Karpas-422 (cell line): ENCODE measurements around the gene ST6GAL1. TPM values are rescaled to one million over a fixed set of nuclear protein-coding genes. Genes with fewer than 3 reads are reported as not detected.
A peak's percentile ranks its signal among the peaks of the same experiment; 100 is the strongest.
"Not testable (repeated sequence)": the region's sequence is repeated elsewhere in the genome, so short reads cannot be mapped to it uniquely, and the experiment has no call there.

Experiments
- DNase-seq: peaks from one replicate; pipeline ENCODE4 v3.0.0-alpha.2; 2015
- H2AFZ ChIP-seq: fragments of 200-600 bp; sonication (generic); 2 replicates; pipeline ENCODE4 v1.6.1; 2014; ENCODE audit warnings: antibody characterized with exemption, low read length, mixed read lengths
- H3K27ac ChIP-seq: fragments of 200-600 bp; sonication (generic); 2 replicates; pipeline ENCODE4 v1.5.1; 2014; ENCODE audit warnings: mild to moderate bottlenecking, low read length, moderate library complexity
- H3K27me3 ChIP-seq: fragments of 200-600 bp; sonication (generic); 2 replicates; pipeline ENCODE4 v1.6.1; 2014; ENCODE audit warnings: low read length, mixed read lengths
- H3K36me3 ChIP-seq: fragments of 200-600 bp; sonication (generic); 2 replicates; pipeline ENCODE4 v1.6.1; 2014; ENCODE audit warnings: low read length, mixed read lengths; ENCODE audit not compliant: insufficient read depth
- H3K4me1 ChIP-seq: fragments of 200-600 bp; sonication (generic); 2 replicates; pipeline ENCODE4 v1.6.1; 2014; ENCODE audit warnings: mild to moderate bottlenecking, low read length, mixed read lengths
- H3K4me2 ChIP-seq: fragments of 200-600 bp; sonication (generic); 2 replicates; pipeline ENCODE4 v1.6.1; 2014; ENCODE audit warnings: low read length, low read depth, mild to moderate bottlenecking; ENCODE audit not compliant: poor library complexity, severe bottlenecking
- H3K4me3 ChIP-seq: fragments of 200-600 bp; sonication (generic); 2 replicates; pipeline ENCODE4 v1.5.1; 2014; ENCODE audit warnings: mild to moderate bottlenecking, antibody characterized with exemption, low read length, mixed read lengths
- H3K79me2 ChIP-seq: fragments of 200-600 bp; sonication (generic); 2 replicates; pipeline ENCODE4 v1.6.1; 2014; ENCODE audit warnings: mild to moderate bottlenecking, low read length, mixed read lengths
- H3K9ac ChIP-seq: fragments of 200-600 bp; sonication (generic); 2 replicates; pipeline ENCODE4 v1.6.0; 2014; ENCODE audit warnings: low read length
- H3K9me2 ChIP-seq: fragments of 200-600 bp; sonication (generic), shearing (Covaris generic); replicated peaks from 2 replicates; pipeline ENCODE4 v1.6.0; 2014; ENCODE audit warnings: mild to moderate bottlenecking, low read length, moderate library complexity; ENCODE audit not compliant: insufficient read depth
- H3K9me3 ChIP-seq: fragments of 300-700, 200-600 bp; sonication (generic); 2 replicates; pipeline ENCODE4 v1.6.1; 2014; ENCODE audit warnings: low read length, mixed read lengths
- H4K20me1 ChIP-seq: fragments of 200-600 bp; sonication (generic); 2 replicates; pipeline ENCODE4 v1.6.1; 2014; ENCODE audit warnings: mild to moderate bottlenecking, antibody characterized with exemption, low read length, low read depth; ENCODE audit not compliant: insufficient read depth
- total RNA-seq: library from RNA; depleted of rRNA; stranded (reverse); fragments of >200 nt; shearing (Covaris generic); gene quantifications from 2 replicates; pipeline ENCODE4 v1.2.3, GENCODE V29; 2014; ENCODE audit warnings: low replicate concordance

The ST6GAL1 gene
- total RNA-seq, 1 experiment from 2014 or later = 416 TPM

- DNase-seq = no peak
- Histone ChIP-seq H3K9ac (no peak overlapping the region), H3K27me3 (0 out of 2 replicates have a peak, but pooled peaks cover 3% of the 10 kb centered on the region), H3K27ac (no peak overlapping the region), H3K36me3 (no peaks in the 10 kb centered on the region), H3K4me2 (peak overlapping the region; percentile 28), H3K4me1 (peaks cover 10% of the 10 kb centered on the region), H4K20me1 (no peaks in the 10 kb centered on the region), H3K79me2 (no peaks in the 10 kb centered on the region), H2AFZ (peak overlapping the region; percentile 21; the same call in 1 of the 2 replicates), H3K9me3 (no peaks in the 10 kb centered on the region), H3K4me3 (no peak overlapping the region), H3K9me2 (no peaks in the 10 kb centered on the region)
Observed at GRCh38 chr3:186888569-186888968, 41.8 kb upstream of the ST6GAL1 start.

DNA sequence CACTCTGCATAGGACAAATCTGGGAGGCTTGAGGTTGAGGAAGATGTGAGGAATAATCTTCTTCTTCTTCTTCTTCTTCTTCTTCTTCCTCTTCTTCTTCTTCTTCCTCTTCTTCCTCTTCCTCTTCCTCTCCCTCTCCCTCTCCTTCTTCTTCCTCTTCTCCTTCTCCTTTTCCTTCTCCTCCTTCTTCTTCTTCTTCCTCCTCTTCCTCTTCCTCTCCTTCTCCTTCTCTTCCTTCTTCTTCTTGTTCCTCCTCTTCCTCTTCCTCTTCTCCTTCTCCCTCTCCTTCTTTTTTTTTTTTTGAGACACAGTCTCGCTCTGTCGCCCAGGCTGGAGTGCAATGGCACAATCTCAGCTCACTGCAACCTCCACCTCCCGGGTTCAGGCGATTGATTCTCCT, 40.6 kb upstream of the ST6GAL1 start:
- not testable (repeated sequence) for H3K36me3 ChIP-seq, H3K9ac ChIP-seq, H2AFZ ChIP-seq, DNase-seq, H3K27me3 ChIP-seq, H4K20me1 ChIP-seq, H3K27ac ChIP-seq, H3K79me2 ChIP-seq, H3K9me3 ChIP-seq, H3K4me2 ChIP-seq, H3K9me2 ChIP-seq, H3K4me3 ChIP-seq
- H3K4me1 ChIP-seq = peaks cover 10% of the 10 kb centered on the region

DNA sequence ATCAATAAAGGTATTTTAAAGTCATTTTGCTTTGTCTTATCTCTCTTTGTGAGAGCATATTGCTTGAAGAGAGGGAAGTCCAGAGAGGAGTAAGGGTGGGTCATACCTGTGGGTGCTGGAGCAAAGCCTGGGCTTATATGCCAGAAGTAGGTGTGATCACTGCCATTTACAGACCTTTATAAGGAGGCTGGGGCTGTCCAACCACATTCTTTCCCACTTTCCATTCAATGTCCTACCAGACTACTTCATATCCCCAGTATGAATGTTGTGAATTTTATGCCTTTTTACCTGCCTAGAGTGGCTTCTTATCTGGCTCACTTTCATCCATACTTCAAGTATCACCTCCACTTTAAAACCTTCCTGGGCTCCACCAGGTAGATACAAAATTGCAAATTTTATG, 39.4 kb upstream of the ST6GAL1 start:
- no peak overlapping the region for H2AFZ ChIP-seq
- no peak overlapping the region for H3K9ac ChIP-seq
- H3K27me3 ChIP-seq = 0 out of 2 replicates have a peak, but pooled peaks cover 3% of the 10 kb centered on the region

GRCh38 chr3:186893071-186893470, 37.3 kb upstream of the ST6GAL1 start:
- not testable (repeated sequence) for H3K4me3 ChIP-seq, H3K9ac ChIP-seq, H4K20me1 ChIP-seq, H3K4me2 ChIP-seq, H3K27ac ChIP-seq, H3K79me2 ChIP-seq, DNase-seq, H3K36me3 ChIP-seq, H3K9me3 ChIP-seq, H3K9me2 ChIP-seq, H2AFZ ChIP-seq, H3K27me3 ChIP-seq
- peaks cover 10% of the 10 kb centered on the region for H3K4me1 ChIP-seq

More for the DNA sequence above, 39.4 kb upstream of the ST6GAL1 start:
- no peaks in the 10 kb centered on the region for H3K79me2 ChIP-seq
- no peaks in the 10 kb centered on the region for H3K36me3 ChIP-seq
- no peak overlapping the region for H3K27ac ChIP-seq
- no peak overlapping the region for H3K4me3 ChIP-seq
- DNase-seq = no peak
- H3K9me3 ChIP-seq = no peaks in the 10 kb centered on the region
- no peaks in the 10 kb centered on the region for H4K20me1 ChIP-seq
- H3K9me2 ChIP-seq = no peaks in the 10 kb centered on the region
- no peak overlapping the region for H3K4me2 ChIP-seq
- peaks cover 10% of the 10 kb centered on the region for H3K4me1 ChIP-seq

DNA sequence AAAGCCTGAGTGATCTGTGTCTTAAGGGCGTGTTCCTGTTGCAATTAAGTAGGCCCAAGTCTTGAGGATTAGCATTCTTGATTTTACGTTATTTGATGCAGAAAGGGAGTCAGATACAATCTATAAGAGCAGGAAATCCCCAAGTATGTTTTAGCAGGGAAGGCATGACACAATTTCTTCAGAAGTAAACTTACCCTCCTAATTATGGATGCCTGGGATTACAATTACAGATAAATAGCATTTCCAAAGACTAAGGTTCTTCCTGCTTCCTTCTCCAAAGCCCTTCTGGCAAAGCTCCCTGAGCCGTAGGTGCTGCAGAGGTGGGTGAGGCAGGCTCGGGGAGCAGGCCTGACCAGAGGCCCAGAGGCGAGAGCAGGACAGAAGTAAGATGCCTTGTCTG, 34.9 kb upstream of the ST6GAL1 start:
- Histone ChIP-seq H3K36me3 (no peaks in the 10 kb centered on the region), H3K4me2 (no peak overlapping the region), H3K4me1 (no peaks in the 10 kb centered on the region), H3K79me2 (no peaks in the 10 kb centered on the region), H3K9me3 (no peaks in the 10 kb centered on the region), H4K20me1 (no peaks in the 10 kb centered on the region), H3K9ac (no peak overlapping the region), H3K27me3 (0 out of 2 replicates have a peak, but pooled peaks cover 3% of the 10 kb centered on the region), H3K9me2 (no peaks in the 10 kb centered on the region), H2AFZ (no peak overlapping the region), H3K4me3 (no peak overlapping the region), H3K27ac (no peak overlapping the region)
- DNase-seq = no peak

- no peak overlapping the region for H3K27ac ChIP-seq
- H3K36me3 ChIP-seq = no peaks in the 10 kb centered on the region
- no peak overlapping the region for H3K4me3 ChIP-seq
Observed at GRCh38 chr3:186896006-186896405, 34.3 kb upstream of the ST6GAL1 start.

GRCh38 chr3:186896875-186897274, 33.5 kb upstream of the ST6GAL1 start:
- H3K4me3 ChIP-seq = no peak overlapping the region
- no peak overlapping the region for H3K4me2 ChIP-seq
- DNase-seq = no peak
- H3K9me3 ChIP-seq = no peaks in the 10 kb centered on the region
- H3K79me2 ChIP-seq = no peaks in the 10 kb centered on the region
- 0 out of 2 replicates have a peak, but pooled peaks cover 3% of the 10 kb centered on the region for H3K27me3 ChIP-seq
- H3K9me2 ChIP-seq = no peaks in the 10 kb centered on the region
- H3K36me3 ChIP-seq = no peaks in the 10 kb centered on the region
- 0 out of 2 replicates have a peak, but pooled peaks cover 2% of the 10 kb centered on the region for H3K4me1 ChIP-seq
- H3K9ac ChIP-seq = no peak overlapping the region
- H3K27ac ChIP-seq = no peak overlapping the region
- H2AFZ ChIP-seq = no peak overlapping the region
- H4K20me1 ChIP-seq = no peaks in the 10 kb centered on the region

More at GRCh38 chr3:186896006-186896405, 34.3 kb upstream of the ST6GAL1 start:
- H3K79me2 ChIP-seq = no peaks in the 10 kb centered on the region
- H3K4me2 ChIP-seq = no peak overlapping the region
- H3K9me2 ChIP-seq = no peaks in the 10 kb centered on the region
- no peaks in the 10 kb centered on the region for H3K4me1 ChIP-seq
- no peak for DNase-seq
- 0 out of 2 replicates have a peak, but pooled peaks cover 3% of the 10 kb centered on the region for H3K27me3 ChIP-seq
- H3K9ac ChIP-seq = no peak overlapping the region
- no peaks in the 10 kb centered on the region for H3K9me3 ChIP-seq
- no peak overlapping the region for H2AFZ ChIP-seq
- no peaks in the 10 kb centered on the region for H4K20me1 ChIP-seq

GRCh38 chr3:186901135-186901734, 29.1 kb upstream of the ST6GAL1 start:
- no peak overlapping the region for H3K27ac ChIP-seq
- H3K9me2 ChIP-seq = no peaks in the 10 kb centered on the region
- no peaks in the 10 kb centered on the region for H3K9me3 ChIP-seq
- H3K79me2 ChIP-seq = no peaks in the 10 kb centered on the region
- no peak for DNase-seq
- H3K9ac ChIP-seq = no peak overlapping the region
- H3K27me3 ChIP-seq = no peaks in the 10 kb centered on the region
- no peak overlapping the region for H2AFZ ChIP-seq
- H3K4me1 ChIP-seq = 0 out of 2 replicates have a peak, but pooled peaks cover 2% of the 10 kb centered on the region
- no peak overlapping the region for H3K4me3 ChIP-seq
- H3K36me3 ChIP-seq = no peaks in the 10 kb centered on the region
- no peak overlapping the region for H3K4me2 ChIP-seq
- no peaks in the 10 kb centered on the region for H4K20me1 ChIP-seq
